Right atrium auricular region (tissue), 2 donors: ENCODE results near the gene SENP3. TPM values are rescaled to one million over a fixed set of nuclear protein-coding genes. Genes with fewer than 3 reads are reported as not detected.

ENCODE experiments used
- DNase-seq: peaks from one replicate; pipeline ENCODE4 v3.0.0-alpha.2; 2019; ENCODE audit warnings: low spot score
- H3K27ac ChIP-seq, 2 donors: fragments of 200-600 bp; sonication (generic); 1 replicate in 1 of 2; 2 replicates in 1 of 2; pipeline ENCODE4 v1.5.1; 2016 to 2019
- H3K27me3 ChIP-seq, 2 donors: fragments of 200-600 bp; sonication (generic); one replicate each; pipeline versions ENCODE4 v1.5.1 to v1.6.0; 2017 to 2019
- H3K36me3 ChIP-seq: fragments of 200-600 bp; sonication (generic); one replicate; pipeline ENCODE4 v1.5.1; 2016
- H3K4me1 ChIP-seq, 2 donors: fragments of 200-600 bp; sonication (generic); one replicate each; pipeline versions ENCODE4 v1.5.1 to v1.6.0; 2017 to 2019
- H3K4me3 ChIP-seq, 2 donors: fragments of 200-600 bp; sonication (generic); 1 replicate in 1 of 2; 2 replicates in 1 of 2; pipeline ENCODE4 v1.5.1; 2017 to 2019; ENCODE audit warnings: mild to moderate bottlenecking in 1 of 2, moderate library complexity in 1 of 2
- H3K9me3 ChIP-seq, 2 donors: fragments of 200-600 bp; sonication (generic); one replicate each; pipeline ENCODE4 v1.5.1; 2019
- total RNA-seq, 2 donors: library from RNA; depleted of rRNA; stranded (reverse); fragments of >200 nt; gene quantifications; one replicate each; pipeline ENCODE4 v1.1.0, GENCODE V29; 2016
- TF ChIP-seq, protein P1 (sequence below), 2 donors: fragments of 200-600 bp; sonication (generic); IDR thresholded peaks; one replicate each; pipeline ENCODE4 v1.5.1; 2019; ENCODE audit warnings: antibody characterized with exemption in 2 of 2

The SENP3 gene
- total RNA-seq, 2 donors from 2014 or later, result 45.9 to 56.1 TPM

GRCh38 chr17:7615265-7615747, 53.6 kb downstream of the SENP3 start:
- H3K4me3 ChIP-seq, result peak overlapping the region; percentile 26 to 55
- H3K36me3 ChIP-seq, result peaks cover 5% of the 10 kb centered on the region
- no peaks in the 10 kb centered on the region for H3K27me3 ChIP-seq
- no peaks in the 10 kb centered on the region for H3K9me3 ChIP-seq
- TF ChIP-seq, protein P1, sequence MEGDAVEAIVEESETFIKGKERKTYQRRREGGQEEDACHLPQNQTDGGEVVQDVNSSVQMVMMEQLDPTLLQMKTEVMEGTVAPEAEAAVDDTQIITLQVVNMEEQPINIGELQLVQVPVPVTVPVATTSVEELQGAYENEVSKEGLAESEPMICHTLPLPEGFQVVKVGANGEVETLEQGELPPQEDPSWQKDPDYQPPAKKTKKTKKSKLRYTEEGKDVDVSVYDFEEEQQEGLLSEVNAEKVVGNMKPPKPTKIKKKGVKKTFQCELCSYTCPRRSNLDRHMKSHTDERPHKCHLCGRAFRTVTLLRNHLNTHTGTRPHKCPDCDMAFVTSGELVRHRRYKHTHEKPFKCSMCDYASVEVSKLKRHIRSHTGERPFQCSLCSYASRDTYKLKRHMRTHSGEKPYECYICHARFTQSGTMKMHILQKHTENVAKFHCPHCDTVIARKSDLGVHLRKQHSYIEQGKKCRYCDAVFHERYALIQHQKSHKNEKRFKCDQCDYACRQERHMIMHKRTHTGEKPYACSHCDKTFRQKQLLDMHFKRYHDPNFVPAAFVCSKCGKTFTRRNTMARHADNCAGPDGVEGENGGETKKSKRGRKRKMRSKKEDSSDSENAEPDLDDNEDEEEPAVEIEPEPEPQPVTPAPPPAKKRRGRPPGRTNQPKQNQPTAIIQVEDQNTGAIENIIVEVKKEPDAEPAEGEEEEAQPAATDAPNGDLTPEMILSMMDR (IDR thresholded peaks at IDR 0.05), result no peak
- DNase-seq, result no peak
- peaks cover 0 to 41% of the 10 kb centered on the region in 2 donors for H3K4me1 ChIP-seq
- H3K27ac ChIP-seq, result peak overlapping the region; percentile 93 to 94

DNA sequence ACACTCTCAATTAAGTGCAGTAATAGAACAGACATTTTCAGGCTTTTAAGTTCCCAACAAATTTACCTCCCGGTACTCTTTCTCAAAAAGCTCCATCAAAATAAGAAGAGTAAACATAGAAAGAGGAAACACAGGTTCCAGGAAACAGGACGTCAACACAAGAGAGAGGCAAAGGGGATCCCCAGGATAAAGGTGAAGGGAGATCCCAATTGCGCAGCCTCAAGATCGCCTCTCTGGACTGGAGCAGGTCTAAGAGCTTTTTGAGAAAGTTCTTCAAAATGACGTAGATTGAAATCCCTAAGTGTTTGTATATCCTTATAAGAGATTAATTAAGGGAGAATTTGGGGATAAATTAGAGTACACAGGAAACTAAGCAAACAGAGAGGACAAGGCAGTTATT, 56.9 kb downstream of the SENP3 start:
- Histone ChIP-seq H3K4me1 (peaks cover 0 to 10% of the 10 kb centered on the region in 2 donors), H3K27me3 (no peaks in the 10 kb centered on the region), H3K9me3 (no peaks in the 10 kb centered on the region), H3K27ac (no peak overlapping the region), H3K36me3 (no peaks in the 10 kb centered on the region), H3K4me3 (no peak overlapping the region)
- TF ChIP-seq, protein P1 (IDR thresholded peaks at IDR 0.05), result no peak
- no peak for DNase-seq

- TF ChIP-seq, protein P1 (IDR thresholded peaks at IDR 0.05), result no peak
- H3K4me1 ChIP-seq, result no peaks in the 10 kb centered on the region
- H3K36me3 ChIP-seq, result no peaks in the 10 kb centered on the region
- DNase-seq, result no peak
- H3K4me3 ChIP-seq, result no peak overlapping the region
- H3K27ac ChIP-seq, result no peak overlapping the region
- H3K9me3 ChIP-seq, result no peaks in the 10 kb centered on the region
- no peaks in the 10 kb centered on the region for H3K27me3 ChIP-seq
Observed at GRCh38 chr17:7620835-7621234, 59.1 kb downstream of the SENP3 start.

Other genes starting within 250 kb of the SENP3 start
- 10 to 100 TPM; 80.4 to 97.0 TPM for gene GPS2, start 246.6 kb upstream of the SENP3 start, total RNA-seq
- gene NEURL4, start 232.6 kb upstream of the SENP3 start, total RNA-seq, result 10 to 100 TPM in 1 of 2 donors, 1 to 10 TPM in 1; 9.5 to 12.8 TPM
- 1 to 10 TPM; 5.1 to 6.7 TPM for gene ACAP1, start 225.4 kb upstream of the SENP3 start, total RNA-seq
- 1 to 10 TPM; 4.2 to 6.9 TPM for gene KCTD11, start 209.8 kb upstream of the SENP3 start, total RNA-seq
- not detected for gene TMEM95, start 206.8 kb upstream of the SENP3 start, total RNA-seq
- gene TNK1, start 180.8 kb upstream of the SENP3 start, total RNA-seq, result 1 to 10 TPM; 4.1 to 4.8 TPM
- gene PLSCR3, start 167.4 kb upstream of the SENP3 start, total RNA-seq, result 10 to 100 TPM; 17.2 to 21.6 TPM
- 10 to 100 TPM; 43.4 to 64.8 TPM for gene TMEM256, start 157.8 kb upstream of the SENP3 start, total RNA-seq
- gene NLGN2, start 154.1 kb upstream of the SENP3 start, total RNA-seq, result 10 to 100 TPM in 1 of 2 donors, 1 to 10 TPM in 1; 6.3 to 12.2 TPM
- not detected for gene SPEM1, start 141.6 kb upstream of the SENP3 start, total RNA-seq
- gene SPEM2, start 136.3 kb upstream of the SENP3 start, total RNA-seq, result not detected
- gene SPEM3, start 133.1 kb upstream of the SENP3 start, total RNA-seq, result not detected
- gene TMEM102, start 126.5 kb upstream of the SENP3 start, total RNA-seq, result 1 to 10 TPM; 3.7 to 5.6 TPM
- gene FGF11, start 122.4 kb upstream of the SENP3 start, total RNA-seq, result 10 to 100 TPM; 18.6 to 20.9 TPM
- 10 to 100 TPM; 15.8 to 19.0 TPM for gene CHRNB1, start 116.9 kb upstream of the SENP3 start, total RNA-seq
- gene ZBTB4, start 82.3 kb upstream of the SENP3 start, total RNA-seq, result 10 to 100 TPM; 50.5 to 67.3 TPM
- not detected for gene SLC35G6, start 80.5 kb upstream of the SENP3 start, total RNA-seq
- gene POLR2A, start 77.6 kb upstream of the SENP3 start, total RNA-seq, result 10 to 100 TPM; 28.4 to 41.2 TPM
- 10 to 100 TPM; 39.6 to 50.2 TPM for gene TNFSF12, start 12.9 kb upstream of the SENP3 start, total RNA-seq
- gene TNFSF13, start 3.2 kb upstream of the SENP3 start, total RNA-seq, result 10 to 100 TPM; 11.0 to 16.9 TPM
- 10 to 100 TPM; 16.2 to 54.2 TPM for gene CD68, start 17.7 kb downstream of the SENP3 start, total RNA-seq
- 10 to 100 TPM; 55.4 to 81.1 TPM for gene MPDU1, start 21.9 kb downstream of the SENP3 start, total RNA-seq
- gene SOX15, start 28.2 kb downstream of the SENP3 start, total RNA-seq, result 10 to 100 TPM in 1 of 2 donors, 1 to 10 TPM in 1; 5.6 to 11.5 TPM
- 10 to 100 TPM; 70.3 to 83.6 TPM for gene FXR2, start 53.0 kb downstream of the SENP3 start, total RNA-seq
- gene SAT2, start 65.9 kb downstream of the SENP3 start, total RNA-seq, result 10 to 100 TPM; 56.0 to 78.5 TPM
- under 1 TPM in 1 of 2 donors, not detected in 1; 0.39 TPM for gene SHBG, start 68.2 kb downstream of the SENP3 start, total RNA-seq
- 1 to 10 TPM; 1.2 to 2.2 TPM for gene ATP1B2, start 89.0 kb downstream of the SENP3 start, total RNA-seq
- gene TP53, start 125.6 kb downstream of the SENP3 start, total RNA-seq, result 10 to 100 TPM; 12.9 to 20.1 TPM
- 1 to 10 TPM; 3.7 to 6.1 TPM for gene WRAP53, start 126.6 kb downstream of the SENP3 start, total RNA-seq
- gene EFNB3, start 143.3 kb downstream of the SENP3 start, total RNA-seq, result 1 to 10 TPM; 2.1 to 5.9 TPM
- gene DNAH2, start 155.8 kb downstream of the SENP3 start, total RNA-seq, result under 1 TPM in 1 of 2 donors, not detected in 1; 0.08 TPM